Aorta (tissue), 5 donors: ENCODE data around the gene CASP4. TPM values are rescaled to one million over a fixed set of nuclear protein-coding genes. Genes with fewer than 3 reads are reported as not detected.
"Not testable (repeated sequence)": the region's sequence is repeated elsewhere in the genome, so short reads cannot be mapped to it uniquely, and the experiment has no call there.

Experiments used
- ATAC-seq: fragments of 200-7000 bp; cut with Tn5 transposase; one replicate; pipeline ENCODE4 v1.9.1; 2022; ENCODE audit warnings: moderate library complexity; ENCODE audit not compliant: low FRiP score
- DNase-seq, 2 donors: peaks; one replicate each; pipeline ENCODE4 v3.0.0-alpha.2; 2020
- H3K27ac ChIP-seq, 2 donors: one replicate each; pipeline ENCODE4 v1.5.1; 2013; ENCODE audit warnings: low read length in 2 of 2, mild to moderate bottlenecking in 2 of 2, moderate library complexity in 2 of 2, control low read depth in 1 of 2, inconsistent platforms in 1 of 2, low read depth in 1 of 2
- H3K27me3 ChIP-seq, 2 donors: one replicate each; pipeline ENCODE4 v1.6.1; 2013; ENCODE audit warnings: control low read depth in 1 of 2, low read length in 1 of 2, mild to moderate bottlenecking in 1 of 2, moderate library complexity in 1 of 2; ENCODE audit not compliant: insufficient read depth in 2 of 2, control insufficient read depth in 1 of 2
- H3K36me3 ChIP-seq, 2 donors: one replicate each; pipeline ENCODE4 v1.6.1; 2013; ENCODE audit warnings: control low read depth in 1 of 2, low read length in 1 of 2, mild to moderate bottlenecking in 1 of 2; ENCODE audit not compliant: insufficient read depth in 2 of 2, control insufficient read depth in 1 of 2
- H3K4me1 ChIP-seq, 2 donors: one replicate each; pipeline ENCODE4 v1.6.1; 2013; ENCODE audit warnings: low read length in 2 of 2, control low read depth in 1 of 2, mild to moderate bottlenecking in 1 of 2, moderate library complexity in 1 of 2; ENCODE audit not compliant: insufficient read depth in 2 of 2, control insufficient read depth in 1 of 2
- H3K4me3 ChIP-seq, 2 donors: one replicate each; pipeline ENCODE4 v1.5.1; 2013; ENCODE audit warnings: low read length in 2 of 2, control low read depth in 1 of 2, mild to moderate bottlenecking in 1 of 2
- H3K9me3 ChIP-seq: one replicate; pipeline ENCODE4 v1.6.1; 2013; ENCODE audit warnings: mild to moderate bottlenecking, low read length; ENCODE audit not compliant: control insufficient read depth
- WGBS, 2 donors: extraction: QIAGEN DNeasy Blood & Tissue Kit; methylation state at CpG; one replicate each; pipeline ENCODE4 v1.1.7; 2013; 5-methylcytosine and 5-hydroxymethylcytosine counted together
- intact Hi-C, 2 donors: fragments of 100-400 bp; cut with DNase I; formaldehyde crosslinking; loops; one replicate each; pipeline versions ENCODE4 v1.14.2 to v1.15.0; 2022
- polyA plus RNA-seq, 2 donors: library from polyadenylated mRNA; stranded (reverse); fragments of 200-250 nt; gene quantifications; one replicate each; pipeline ENCODE4 v1.2.3, GENCODE V29; 2013
- total RNA-seq, 2 donors: library from RNA; stranded (reverse); fragmentation: NEBNext Ultra II Directional; extraction: Animal tissue kit (Norgen Biotek cat#: 25700); gene quantifications; one replicate each; pipeline ENCODE4 v1.2.1, GENCODE V29; 2021
- donor health status: healthy with polysubstance abuse.
- donor health status: Bipolar disorder and iron deficiency.
- donor health status: DM: no; HTN: no; CAD: no.
- donor health status: DM: no; HTN: no; CAD: no.
- donor health status: DM: yes; HTN: yes; CAD: no.

Gene CASP4
- total and polyA plus RNA-seq, 4 donors = 33.6 to 103 (median 57.5) TPM

DNA sequence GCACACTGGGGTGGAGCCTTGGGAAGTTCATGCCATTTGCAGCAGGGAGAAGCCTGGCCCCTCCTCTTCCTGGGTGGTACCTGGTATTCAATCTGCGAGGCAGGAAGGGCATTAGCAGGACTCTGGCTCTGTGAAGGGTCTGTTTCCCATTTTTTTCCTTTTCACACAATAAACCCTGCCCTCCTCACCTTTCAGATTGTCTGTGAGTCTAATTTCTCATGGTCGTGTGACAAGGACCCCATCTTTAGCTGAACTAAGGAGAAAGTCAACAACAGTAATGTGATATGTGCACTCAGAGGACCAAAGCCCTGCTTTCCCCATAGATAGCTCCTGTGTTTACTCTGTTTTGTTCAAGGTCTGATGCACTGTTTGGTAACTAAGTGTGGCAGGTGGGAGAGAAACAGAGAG, 26.6 kb upstream of the CASP4 start:
- 49 to 67% methylated on average over 2 of the region's 2 CpGs for WGBS, 2 donors

DNA sequence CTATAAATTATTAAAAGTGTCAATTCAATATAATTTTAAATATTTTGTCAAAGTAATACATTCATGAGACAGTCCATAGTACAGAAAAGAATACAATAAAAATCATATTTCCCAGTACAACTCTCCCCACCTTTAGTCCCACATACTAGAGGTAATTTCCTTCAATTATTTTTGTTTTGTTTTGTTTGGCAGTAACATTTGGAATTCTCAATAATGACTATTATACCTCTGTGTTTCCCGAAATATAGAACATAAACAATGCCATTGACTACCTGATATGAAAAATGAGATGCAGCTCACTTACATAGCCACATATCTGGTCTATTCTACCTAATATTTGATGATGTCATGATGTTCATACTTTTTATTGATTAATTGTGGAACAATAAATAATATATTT, 24.4 kb upstream of the CASP4 start:
- H3K4me1 ChIP-seq = no peaks in the 10 kb centered on the region
- no peak overlapping the region for H3K27ac ChIP-seq
- H3K36me3 ChIP-seq = no peaks in the 10 kb centered on the region
- no peaks in the 10 kb centered on the region for H3K9me3 ChIP-seq
- intact Hi-C loops = no loop called here
- ATAC-seq (no peak), DNase-seq (no peak)
- no peak overlapping the region for H3K4me3 ChIP-seq
- no peaks in the 10 kb centered on the region for H3K27me3 ChIP-seq
- 58 to 72% methylated on average over 1 of the region's 1 CpG for WGBS, 2 donors

More for the DNA sequence above, 26.6 kb upstream of the CASP4 start:
- no peaks in the 10 kb centered on the region for H3K36me3 ChIP-seq
- ATAC-seq (no peak), DNase-seq (no peak)
- H3K9me3 ChIP-seq = no peaks in the 10 kb centered on the region
- H3K27me3 ChIP-seq = no peaks in the 10 kb centered on the region
- intact Hi-C loops = no loop called here
- no peaks in the 10 kb centered on the region for H3K4me1 ChIP-seq
- H3K4me3 ChIP-seq = no peak overlapping the region
- no peak overlapping the region for H3K27ac ChIP-seq

DNA sequence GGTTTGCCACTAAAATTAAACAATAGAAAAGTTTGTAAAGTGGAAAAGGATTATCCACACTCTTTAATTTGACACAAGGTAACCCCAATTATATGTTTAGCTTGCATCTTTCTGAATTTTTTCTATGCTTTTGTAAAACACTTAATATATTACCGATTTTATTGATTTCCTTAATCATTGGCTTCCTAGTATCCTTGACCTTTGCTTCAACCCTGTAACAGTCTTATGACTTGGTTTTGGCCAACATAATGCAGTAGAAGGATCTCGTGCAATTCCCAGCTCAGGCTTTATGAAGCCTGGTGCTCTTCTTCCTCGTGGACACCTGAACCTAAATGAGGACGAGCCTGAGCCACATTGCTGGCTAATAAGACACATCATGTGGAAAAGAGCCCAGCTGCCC, 23.6 kb upstream of the CASP4 start:
- Histone ChIP-seq H3K36me3 (no peaks in the 10 kb centered on the region), H3K27ac (no peak overlapping the region), H3K27me3 (no peaks in the 10 kb centered on the region), H3K4me1 (no peaks in the 10 kb centered on the region), H3K9me3 (no peaks in the 10 kb centered on the region), H3K4me3 (no peak overlapping the region)
- no peak for DNase-seq
- 88 to 89% methylated on average over 4 of the region's 4 CpGs for WGBS, 2 donors
- intact Hi-C loops = no loop called here
- no peak for ATAC-seq

DNA sequence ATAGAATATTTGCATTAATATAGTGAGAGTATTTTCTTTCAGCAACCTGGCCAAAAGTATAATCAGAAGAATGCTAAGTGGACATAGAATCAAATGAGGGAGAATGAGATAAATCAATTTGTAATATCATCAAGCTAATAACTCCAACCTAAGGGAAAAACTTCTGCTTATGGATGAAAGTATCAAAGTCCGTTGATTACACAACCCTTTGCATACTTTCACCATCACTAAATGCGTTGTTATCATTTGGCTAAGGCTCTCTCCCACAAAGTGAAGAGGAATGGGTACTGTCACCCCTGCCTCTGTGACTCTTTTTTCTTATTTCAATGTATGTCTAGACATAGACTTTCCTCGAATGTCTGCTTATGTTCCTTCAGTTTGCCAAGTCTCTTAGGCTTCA, 16.4 kb upstream of the CASP4 start:
- H3K27ac ChIP-seq = no peak overlapping the region
- intact Hi-C loops = no loop called here
- DNase-seq = no peak
- no peaks in the 10 kb centered on the region for H3K36me3 ChIP-seq
- WGBS, 2 donors = 53 to 67% methylated on average over 3 of the region's 3 CpGs
- no peak for ATAC-seq
- H3K4me1 ChIP-seq = no peaks in the 10 kb centered on the region
- no peaks in the 10 kb centered on the region for H3K9me3 ChIP-seq
- no peak overlapping the region for H3K4me3 ChIP-seq
- H3K27me3 ChIP-seq = no peaks in the 10 kb centered on the region

DNA sequence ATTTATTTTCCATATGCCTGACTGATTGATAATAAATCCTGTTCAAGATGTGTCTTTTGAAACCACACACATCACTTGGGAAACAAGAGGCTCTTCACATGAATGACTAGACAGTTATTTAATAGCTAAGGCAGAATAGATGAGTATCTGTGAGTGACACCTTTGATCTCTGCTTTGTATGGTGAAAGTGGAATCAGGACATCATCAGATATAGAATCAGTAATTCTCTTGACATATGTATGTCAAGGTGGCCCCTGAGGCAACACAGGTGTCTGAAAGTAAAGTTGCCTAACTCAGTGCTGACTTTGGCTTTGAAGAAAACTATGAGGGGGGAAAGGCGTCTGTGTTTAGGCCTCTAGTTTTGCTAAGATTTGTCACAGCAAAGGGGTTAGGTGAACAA, 11.5 kb upstream of the CASP4 start:
- no peak for ATAC-seq
- H3K9me3 ChIP-seq = no peaks in the 10 kb centered on the region
- H3K4me1 ChIP-seq = no peaks in the 10 kb centered on the region
- WGBS, 2 donors = 81 to 88% methylated on average over 1 of the region's 1 CpG
- no peak overlapping the region for H3K27ac ChIP-seq
- H3K27me3 ChIP-seq = no peaks in the 10 kb centered on the region
- H3K36me3 ChIP-seq = no peaks in the 10 kb centered on the region
- no peak for DNase-seq
- intact Hi-C loops = no loop called here
- no peak overlapping the region for H3K4me3 ChIP-seq

DNA sequence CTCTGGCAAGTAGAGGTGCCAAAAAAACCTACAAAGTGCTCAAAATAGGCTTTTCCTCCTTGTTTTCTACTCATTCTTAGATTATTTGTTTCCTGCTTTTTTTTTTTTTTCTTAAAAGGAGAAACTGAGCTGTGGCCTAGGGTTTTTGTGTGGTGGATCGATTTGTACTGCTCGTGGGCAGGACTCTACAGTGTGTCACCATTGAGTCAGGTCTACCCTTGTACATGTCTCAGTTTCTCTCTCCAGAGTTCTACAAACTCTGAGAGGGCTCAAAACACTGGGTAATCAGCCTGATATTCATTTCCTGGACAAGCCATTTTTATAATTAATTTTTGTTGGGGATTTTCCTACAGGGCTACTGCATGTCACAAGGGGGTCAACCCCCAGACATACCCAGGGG, 5.2 kb upstream of the CASP4 start:
- intact Hi-C loops = no loop called here
- no peak for DNase-seq
- ATAC-seq = no peak
- Histone ChIP-seq H3K27me3 (no peaks in the 10 kb centered on the region), H3K36me3 (no peaks in the 10 kb centered on the region), H3K9me3 (no peaks in the 10 kb centered on the region), H3K27ac (no peak overlapping the region), H3K4me3 (no peak overlapping the region), H3K4me1 (no peaks in the 10 kb centered on the region)
- WGBS, 2 donors = 86 to 89% methylated on average over 2 of the region's 2 CpGs

DNA sequence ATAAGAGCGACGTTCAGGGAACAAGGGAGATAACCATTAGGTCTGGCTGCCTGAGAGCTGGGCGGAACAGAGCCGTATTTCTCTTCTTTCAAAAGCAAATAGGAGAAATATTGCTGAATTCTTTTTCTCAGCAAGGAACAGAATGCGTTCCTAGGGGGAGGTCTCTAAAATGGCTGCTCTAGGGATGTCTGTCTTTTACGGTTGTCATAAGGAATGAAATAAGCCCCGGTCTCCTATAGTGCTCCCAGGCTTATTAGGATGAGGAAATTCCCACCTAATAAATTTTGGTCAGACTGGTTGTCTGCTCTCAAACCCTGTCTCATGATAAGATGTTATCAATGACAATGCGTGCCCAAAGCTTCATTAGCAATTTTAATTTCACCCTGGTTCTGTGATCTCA, 4.5 kb upstream of the CASP4 start:
- H3K4me1 ChIP-seq, H3K36me3 ChIP-seq, H3K27ac ChIP-seq, intact Hi-C loops, H3K4me3 ChIP-seq, DNase-seq, H3K27me3 ChIP-seq, H3K9me3 ChIP-seq, ATAC-seq: not testable (repeated sequence)
- 92% methylated on average over 8 of the region's 8 CpGs for WGBS, 2 donors

DNA sequence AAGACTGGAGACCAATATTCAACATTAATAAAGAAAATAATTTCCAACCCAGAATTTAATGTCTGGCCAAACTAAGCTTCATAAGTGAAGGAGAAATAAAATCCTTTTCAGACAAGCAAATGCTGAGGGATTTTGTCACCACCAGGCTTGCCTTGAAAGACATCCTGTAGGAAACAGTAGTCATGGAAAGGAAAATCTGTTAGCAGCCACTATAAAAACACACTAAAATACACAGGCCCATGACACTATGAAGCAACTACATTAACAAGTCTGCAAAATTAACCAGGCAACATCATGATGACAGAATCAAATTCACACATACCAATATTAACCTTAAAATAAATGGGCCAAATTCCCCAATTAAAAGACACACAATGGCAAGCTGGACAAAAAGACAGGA, 2.4 kb upstream of the CASP4 start:
- DNase-seq (no peak), ATAC-seq (no peak)
- H3K27me3 ChIP-seq = no peaks in the 10 kb centered on the region
- no peak overlapping the region for H3K4me3 ChIP-seq
- no peaks in the 10 kb centered on the region for H3K36me3 ChIP-seq
- no peak overlapping the region for H3K27ac ChIP-seq
- peaks cover 2 to 3% of the 10 kb centered on the region in 2 donors for H3K4me1 ChIP-seq
- H3K9me3 ChIP-seq = no peaks in the 10 kb centered on the region
- intact Hi-C loops = no loop called here

DNA sequence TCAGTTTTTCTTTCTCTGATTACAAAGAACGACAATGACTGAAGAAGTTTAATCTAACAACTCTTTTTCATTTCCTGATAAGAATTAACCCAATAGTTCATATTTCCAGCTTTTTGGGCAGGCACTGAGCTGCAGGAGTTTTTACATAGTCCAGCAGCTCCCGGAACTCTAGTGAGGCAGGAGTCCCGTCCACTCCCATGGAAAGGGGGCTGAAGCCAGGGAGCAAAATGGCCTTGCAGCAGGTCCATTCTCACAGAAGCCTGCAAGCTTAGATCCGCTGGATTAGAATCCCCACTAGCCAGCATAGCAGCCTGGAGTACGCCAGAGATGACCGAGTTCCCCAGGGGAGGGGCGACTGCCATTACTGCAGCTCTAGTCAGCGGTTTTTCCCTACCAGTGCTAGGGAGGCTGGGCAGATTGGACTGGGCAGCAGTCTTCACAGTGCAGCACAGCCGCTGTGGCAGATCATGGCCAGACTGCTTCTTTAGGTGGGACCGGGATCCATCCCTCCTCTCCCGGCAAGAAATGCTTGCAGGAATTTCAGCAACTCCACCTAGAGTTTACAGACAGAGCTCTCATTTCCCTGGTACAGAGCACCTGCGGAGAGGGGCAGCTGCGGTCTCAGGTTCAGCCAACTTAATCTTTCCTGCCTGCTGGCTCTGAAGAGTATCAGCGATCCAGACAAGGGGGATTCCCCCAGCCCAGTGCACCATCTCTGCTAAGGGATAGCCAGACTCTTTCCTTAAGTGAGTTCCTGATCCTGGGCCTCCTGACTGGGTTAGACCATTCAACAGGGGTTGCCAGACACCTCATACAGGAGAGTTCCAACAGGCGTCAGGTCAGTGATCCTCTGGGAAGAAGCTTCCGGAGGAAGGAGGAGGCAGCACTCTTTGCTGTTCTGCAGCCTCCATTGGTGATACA, 742 bp upstream of the CASP4 start:
- Histone ChIP-seq H3K27me3 (no peaks in the 10 kb centered on the region), H3K27ac (peak overlapping the region in 1 of 2 donors; percentile 77), H3K36me3 (no peaks in the 10 kb centered on the region), H3K4me3 (peak overlapping the region; percentile 97 to 100), H3K9me3 (no peaks in the 10 kb centered on the region), H3K4me1 (peaks cover 3% of the 10 kb centered on the region in 2 donors)
- intact Hi-C loops = loop anchor here in 1 of 2 donors (5.0 kb wide), 1 partner anchor 72 kb away; the partner anchor contains the start of gene CASP12
- peak; percentile 71 to 74 for DNase-seq
- 29 to 32% methylated on average over 16 of the region's 16 CpGs for whole genome bisulfite sequencing, 2 donors
- peak; percentile 82 for ATAC-seq
